ENCODE measurements around the gene ARHGAP6.
"Not testable (repeated sequence)": the region's sequence is repeated elsewhere in the genome, so short reads cannot be mapped to it uniquely, and the experiment has no call there.

ARHGAP6 gene

DNA sequence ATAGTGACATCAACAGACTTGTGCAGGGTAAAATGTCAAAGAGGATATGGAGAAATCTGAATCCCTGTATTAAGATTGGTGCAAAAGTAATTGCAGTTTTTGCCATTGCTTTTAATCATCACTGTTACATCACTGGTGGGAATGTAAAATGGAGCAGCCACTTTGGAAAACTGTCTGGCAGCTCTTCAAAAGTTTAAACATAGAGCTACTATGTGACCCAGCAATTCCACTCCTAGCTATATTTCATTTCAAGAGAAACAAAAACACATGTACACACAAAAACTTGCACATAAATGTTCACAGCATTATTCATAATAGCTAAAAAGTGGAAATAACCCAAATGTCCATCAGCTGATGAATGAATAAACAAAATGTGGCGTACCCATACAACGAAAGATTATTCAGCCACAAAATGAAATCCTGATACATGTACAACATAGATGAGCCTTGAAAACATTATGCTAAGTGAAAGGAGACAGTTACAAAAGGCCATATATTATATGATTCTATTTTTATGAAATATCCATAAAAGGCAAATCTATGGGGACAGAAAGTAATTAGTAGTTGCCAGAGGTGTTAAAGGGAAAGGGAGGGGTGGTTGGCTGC, 266.1 kb downstream of the ARHGAP6 start:
- DNase-seq (ENCODE audit: low read depth in 2 of 2), result no peak

DNA sequence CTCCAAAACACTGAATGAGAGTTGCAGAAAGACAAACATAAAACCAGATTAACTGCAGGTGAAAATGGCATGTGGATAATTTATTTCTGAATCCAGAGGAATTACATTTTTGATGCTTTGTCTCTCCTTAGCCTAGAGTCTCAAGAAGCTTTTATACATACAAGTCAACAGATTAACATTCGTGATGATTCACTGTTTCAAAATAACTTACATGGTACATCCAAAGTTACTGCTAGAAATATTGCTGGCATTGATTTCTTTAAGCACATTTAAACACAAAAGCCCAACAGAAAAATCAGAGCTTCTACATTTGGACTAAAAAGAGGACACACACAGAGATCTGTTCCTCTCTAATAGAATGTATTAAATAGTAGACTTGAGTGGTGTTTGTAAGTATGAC, 266.9 kb downstream of the ARHGAP6 start:
- DNase-seq (ENCODE audit: low read depth in 2 of 2), result no peak

DNA sequence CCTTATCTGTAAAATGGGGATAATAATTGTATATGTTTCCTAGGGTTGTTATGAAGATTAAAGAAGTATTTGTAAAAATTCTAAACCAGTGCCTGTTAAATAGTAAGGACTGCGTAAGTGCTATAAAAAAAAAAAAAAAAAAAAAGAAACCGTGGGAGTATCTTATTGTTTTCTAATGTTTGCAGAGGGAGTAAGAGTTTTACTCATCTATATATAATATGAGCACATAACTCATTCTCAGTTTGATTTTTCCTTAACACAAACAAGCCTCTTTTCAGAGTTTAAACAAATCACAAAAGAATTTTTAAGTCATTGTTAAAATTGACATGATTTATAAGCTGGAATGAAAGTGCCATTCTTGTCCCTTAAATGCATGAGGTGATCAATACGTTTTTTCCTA, 267.6 kb downstream of the ARHGAP6 start:
- no peak for DNase-seq (ENCODE audit: low read depth in 2 of 2)

DNA sequence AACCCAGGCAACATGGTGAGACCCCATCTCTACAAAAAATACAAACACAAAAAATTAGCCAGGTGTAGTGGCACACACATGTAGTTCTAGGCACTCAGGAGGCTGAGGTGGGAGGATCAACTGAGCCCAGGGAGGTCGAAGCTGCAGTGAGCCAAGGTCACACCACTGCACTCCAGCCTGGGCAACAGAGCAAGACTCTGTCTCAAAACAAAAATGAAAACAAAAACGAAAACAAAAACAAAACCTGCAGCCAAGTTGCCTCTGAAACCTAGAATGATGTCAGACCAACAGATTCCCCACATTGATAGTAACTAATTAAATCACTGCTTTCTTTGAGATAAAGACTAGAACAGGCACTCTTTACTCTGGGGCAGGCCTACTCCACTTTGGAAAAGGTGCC, 268.0 kb downstream of the ARHGAP6 start:
- DNase-seq (ENCODE audit: low read depth in 2 of 2), result no peak

DNA sequence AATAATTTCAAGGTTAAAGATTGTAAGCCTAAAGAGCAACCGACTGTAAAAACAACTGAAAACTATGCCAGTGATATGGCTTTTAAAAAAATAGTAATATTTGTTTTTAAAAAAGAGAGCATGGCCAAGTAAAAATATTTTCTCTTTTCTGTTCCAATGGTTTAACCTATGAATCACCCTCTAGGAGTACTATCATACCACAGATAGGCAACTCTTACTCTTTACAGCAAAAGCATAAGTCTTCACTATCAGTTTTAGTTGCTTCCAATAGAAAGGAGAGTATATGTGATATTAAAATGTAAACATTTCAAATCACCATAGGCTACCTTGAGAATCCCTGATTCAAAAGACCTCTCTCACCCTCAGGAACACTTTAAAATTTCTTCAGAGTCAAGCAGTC, 269.9 kb downstream of the ARHGAP6 start:
- DNase-seq (ENCODE audit: low read depth in 2 of 2), result no peak

DNA sequence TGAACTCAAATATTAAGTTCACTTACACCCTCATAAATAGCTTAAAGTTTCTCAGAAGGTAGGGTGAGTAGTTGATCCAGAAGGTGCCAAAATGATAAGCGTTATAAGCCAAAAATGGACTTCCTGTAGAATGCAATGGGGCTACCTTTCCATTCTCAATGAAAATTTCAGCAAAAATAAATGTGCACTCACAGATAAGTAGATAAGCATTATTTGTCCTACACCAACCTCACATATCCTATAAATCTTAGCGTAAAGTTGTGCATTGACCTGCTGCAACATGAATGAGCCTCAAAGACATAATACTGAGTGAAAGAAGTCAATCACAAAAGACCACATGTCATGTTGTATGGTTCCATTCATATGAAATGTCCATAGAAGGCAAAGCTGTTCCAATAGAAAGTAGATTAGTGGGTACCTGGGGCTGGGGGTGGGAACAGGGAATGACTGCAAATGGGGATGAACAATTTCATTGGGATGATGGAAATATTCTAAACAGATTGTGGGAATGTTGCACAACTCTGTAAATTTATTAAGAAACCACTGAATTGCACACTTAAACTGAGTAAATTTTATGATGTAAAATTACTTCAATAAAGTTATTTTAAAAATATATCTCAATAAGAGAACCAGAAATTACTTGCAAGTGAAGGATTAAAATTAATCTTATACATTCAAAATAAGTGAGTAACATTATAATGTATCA, 271.6 kb downstream of the ARHGAP6 start:
- DNase-seq (ENCODE audit: low read depth in 2 of 2), result no peak

DNA sequence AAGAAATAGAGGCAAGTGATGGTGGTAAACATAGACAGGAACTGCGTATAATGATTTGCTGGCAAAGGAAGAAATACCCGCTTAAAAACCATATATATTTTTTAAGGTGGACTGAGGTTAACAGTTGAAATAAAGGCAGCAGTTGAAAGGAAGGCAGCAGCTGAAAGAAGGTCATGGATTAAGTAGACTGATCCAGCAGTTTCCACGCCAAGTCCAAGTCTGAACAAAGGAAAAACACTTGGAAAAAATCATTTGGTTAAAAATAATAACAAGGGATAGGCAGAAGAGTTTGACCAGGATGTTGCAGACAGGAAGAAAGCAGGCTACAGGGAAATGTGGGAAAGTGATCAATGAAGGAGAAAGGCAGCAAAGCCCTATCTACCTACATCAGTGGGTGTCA, 278.9 kb downstream of the ARHGAP6 start:
- no peak for DNase-seq (ENCODE audit: low read depth in 2 of 2)

DNA sequence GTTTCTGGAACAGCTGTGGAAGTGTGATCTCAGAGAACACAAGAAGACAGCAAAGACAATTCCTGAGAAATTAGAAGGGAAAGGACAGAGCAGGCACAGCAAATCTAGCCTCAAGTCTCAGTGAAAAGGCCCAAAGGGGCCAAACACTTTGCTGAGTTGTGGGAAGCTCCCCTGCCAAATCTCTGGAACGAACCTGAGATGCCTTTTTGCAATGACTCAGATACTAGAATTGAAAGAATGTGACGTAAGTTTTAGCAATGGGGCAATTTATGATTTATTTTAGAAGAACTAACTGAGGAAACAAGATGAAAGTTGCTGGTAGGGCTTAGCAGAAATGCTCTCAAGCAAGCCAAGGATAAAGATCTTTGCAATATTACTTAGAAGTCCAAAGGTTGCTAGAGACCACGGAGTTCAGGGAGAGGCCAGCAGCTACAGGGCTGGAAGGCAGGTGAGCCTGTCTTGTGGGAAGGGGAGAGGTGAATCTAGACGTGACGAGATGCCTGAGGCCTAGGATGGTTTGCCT, 279.7 kb downstream of the ARHGAP6 start:
- no peak for DNase-seq (ENCODE audit: low read depth in 2 of 2)

DNA sequence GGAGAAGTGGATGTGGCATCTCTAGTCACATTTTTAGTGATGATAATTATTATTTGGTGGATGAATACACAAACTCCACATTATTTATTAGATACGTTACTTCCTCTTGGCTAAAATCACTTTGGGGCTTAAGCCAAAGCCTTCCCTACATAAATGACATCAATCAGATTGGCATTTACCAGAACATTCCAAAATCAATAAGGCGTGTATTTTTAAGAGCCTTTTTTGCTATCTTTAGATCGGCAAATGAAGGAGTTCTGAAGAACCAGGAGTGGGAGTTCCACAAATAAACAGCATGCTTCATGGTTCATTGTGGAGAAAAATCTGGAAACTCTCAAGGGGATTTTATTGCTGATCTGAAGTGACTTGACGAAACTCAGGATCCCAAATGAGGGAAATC, 282.8 kb downstream of the ARHGAP6 start:
- DNase-seq (ENCODE audit: low read depth in 2 of 2), result no peak

DNA sequence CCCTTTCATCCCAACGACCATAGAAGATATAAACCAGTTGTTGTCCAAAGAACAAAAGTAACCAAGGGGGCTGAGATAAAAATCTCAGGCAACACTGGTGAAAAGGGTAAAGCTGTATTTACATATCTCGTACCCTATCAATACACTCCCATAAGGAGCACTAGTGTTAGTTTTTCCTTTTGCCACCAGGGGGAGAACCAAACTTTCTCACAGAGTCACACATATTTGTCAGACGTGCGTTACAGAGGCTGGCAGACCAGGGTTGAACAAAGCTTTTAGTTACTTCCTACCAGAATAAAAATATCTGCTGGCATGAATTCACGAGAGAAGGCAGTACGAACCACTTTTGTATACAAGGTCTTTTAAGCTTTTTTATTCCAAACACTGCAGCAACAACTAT, 284.3 kb downstream of the ARHGAP6 start:
- DNase-seq (ENCODE audit: low read depth in 2 of 2), result no peak

DNA sequence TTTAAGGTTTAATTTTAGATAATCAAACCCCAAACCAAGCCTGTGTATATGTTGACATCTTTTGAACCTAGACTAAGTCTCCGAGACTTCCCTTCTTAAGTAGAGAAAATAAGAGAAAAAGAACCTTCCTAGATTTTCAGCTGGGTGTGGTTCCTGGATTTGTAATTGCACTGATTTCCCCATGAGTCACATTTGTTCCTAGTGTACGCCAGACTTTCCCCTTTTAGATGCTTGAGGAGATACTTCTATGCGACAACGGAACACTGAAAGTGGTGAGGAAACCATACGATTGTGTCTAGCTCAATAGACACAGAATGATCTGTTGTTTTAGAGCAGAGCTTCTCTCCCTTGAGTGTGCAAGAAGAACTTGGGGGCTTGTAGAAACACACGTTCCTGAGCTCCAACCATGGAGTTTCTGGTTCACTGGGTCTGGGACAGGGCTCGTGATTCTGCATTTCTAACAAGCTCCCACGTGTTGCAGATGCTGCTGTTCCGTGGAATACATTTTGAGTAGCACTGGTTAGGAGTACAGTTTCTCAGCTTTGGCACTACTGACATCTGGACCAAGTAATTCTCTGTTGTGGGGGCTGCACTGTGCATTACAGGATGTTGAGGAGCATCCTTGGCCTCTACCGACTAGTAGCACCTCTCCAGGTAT, 285.4 kb downstream of the ARHGAP6 start:
- DNase-seq (ENCODE audit: low read depth in 2 of 2), result no peak

DNA sequence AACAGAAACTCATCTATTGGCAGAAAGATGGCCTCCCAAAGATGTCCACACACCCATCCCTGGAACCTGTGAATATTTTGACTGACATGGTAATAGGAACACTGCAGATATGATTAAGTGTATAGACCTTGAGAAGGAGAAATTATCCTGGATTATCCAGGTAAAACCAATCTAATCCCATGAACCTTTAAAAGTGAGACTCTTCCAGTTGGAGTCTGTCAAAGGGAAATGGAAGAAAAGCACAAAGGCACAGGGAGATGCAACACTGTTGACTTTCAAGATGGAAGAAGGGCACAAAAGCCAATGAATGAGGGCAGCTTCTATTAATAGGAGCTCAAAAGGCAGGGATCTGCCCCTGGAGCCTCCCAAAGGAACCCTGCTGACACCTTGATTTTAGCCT, 289.6 kb downstream of the ARHGAP6 start:
- no peak for DNase-seq (ENCODE audit: low read depth in 2 of 2)

DNA sequence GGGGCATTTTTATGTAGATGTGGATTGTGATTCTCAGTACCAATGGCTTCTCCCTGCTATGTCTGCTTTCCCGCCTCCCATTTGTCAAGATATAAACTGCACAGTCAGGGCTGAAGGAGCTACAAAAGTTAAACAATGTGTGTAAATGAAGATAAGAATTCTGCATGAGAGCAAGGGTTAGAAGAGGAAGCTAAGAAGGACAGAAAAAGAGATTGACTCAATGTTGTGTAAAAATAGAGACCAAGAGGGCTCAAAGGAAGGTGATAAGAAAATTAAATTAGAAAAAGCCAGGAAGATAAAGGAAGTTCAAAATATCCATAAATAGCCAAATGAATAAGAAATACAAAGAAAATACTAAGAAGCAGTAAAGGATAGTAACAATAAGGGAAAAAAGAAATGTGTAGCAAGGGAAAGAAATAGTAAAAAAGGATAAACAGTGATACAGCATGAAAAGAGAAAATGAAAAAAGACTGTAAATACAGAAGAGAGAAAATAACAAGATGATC, 290.1 kb downstream of the ARHGAP6 start:
- DNase-seq (ENCODE audit: low read depth in 2 of 2), result no peak

DNA sequence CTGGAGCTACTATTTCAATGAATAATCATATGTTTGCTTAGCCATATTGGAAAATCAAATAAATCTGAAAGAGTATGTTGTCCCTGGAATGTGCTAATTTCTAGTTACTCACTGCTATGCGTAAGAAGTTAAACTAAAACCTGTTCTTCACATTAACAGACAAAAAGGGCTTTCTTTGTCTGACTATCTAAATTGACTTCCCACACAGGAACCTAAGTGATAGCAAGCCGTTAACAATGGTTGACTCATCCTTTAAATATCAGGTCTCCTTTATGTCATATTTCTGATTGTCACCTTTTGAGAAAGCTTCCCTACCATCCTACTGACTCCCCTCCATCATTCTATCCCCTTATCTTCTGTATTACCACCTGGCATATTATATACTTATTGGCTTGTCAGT, 291.1 kb downstream of the ARHGAP6 start:
- DNase-seq (ENCODE audit: low read depth in 2 of 2), result no peak

DNA sequence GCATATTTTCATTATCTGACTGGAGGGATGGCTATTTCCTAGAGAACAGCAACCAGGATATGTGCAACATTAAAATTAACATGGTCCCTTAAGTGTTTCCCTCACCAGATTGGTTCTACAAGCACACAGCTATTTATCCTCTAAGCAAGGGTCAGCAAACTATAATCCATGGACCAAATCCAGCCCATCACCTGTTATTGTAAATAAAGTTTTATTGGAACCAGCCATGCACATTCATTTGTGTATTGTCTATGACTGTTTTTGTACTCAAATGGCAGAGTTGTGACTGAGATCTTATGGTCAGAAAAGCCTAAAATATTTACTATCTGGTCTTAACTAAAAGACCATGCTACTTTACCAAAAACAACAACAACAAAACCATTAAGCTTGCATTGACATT, 294.6 kb downstream of the ARHGAP6 start:
- DNase-seq (ENCODE audit: low read depth in 2 of 2), result no peak

DNA sequence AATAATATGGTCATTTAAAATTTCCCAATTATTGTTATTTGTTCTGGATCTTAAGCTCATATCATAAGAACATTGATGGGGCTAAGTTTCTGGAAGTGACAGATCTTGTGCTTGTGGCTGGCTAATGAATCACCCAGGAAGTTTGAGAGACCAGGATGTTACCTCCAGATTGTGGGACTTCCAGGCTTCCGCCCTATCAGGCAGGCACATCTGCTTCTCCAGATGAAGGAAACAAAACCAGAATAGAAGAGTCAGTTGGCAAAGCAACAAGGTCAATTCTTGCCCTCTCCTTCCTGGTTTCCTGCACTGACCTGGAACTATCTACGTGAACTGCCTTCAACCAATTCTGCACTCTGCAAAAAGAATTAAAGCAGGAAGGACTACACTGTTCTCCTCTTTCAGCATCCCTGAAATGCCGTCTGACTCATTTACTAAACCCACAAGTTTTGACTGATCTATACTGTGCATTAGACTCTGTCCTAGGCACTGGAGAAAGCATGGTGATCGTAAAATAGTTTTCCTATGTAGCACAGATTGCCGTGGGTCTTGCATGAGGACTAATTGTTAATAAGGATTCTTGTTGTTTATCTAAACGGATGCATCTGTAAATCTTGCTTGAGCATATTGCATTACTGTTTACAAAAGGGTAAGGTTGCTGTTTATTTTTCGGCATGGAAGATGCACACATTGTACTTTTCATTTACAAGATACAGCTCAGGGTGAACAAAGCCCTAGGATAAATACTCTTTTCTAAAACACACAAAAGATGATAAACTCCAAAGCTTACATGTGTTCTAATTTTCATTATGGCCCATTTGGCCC, 297.9 kb downstream of the ARHGAP6 start:
- no peak for DNase-seq (ENCODE audit: low read depth in 2 of 2)

DNA sequence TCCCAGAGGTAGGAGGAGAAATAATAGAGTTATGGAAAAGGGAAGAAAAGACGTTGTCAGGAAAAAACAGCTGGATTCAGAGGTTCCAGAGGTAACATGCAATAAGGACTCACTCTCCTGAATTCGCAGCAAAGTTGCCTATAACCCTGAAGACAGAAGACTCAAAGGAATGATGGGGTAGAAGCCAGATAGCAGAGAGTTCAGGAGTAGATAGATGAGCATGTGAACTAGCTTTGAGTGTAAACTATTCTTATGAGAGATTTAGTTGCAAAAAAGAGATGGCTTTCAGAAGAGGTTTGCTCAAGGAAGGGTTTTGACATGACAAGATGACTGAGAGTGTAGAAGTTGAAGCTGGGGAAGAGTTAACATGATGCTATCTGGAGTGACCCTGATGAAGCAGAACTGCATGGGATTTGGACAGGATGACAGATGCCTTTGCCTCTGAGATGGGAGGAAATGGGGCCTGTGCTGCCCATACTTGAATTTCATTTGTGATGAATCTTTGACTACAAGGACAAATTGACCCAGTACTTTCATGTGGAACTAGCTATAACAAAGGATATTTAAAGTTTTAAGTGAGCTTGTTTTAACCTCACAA, 298.6 kb downstream of the ARHGAP6 start:
- no peak for DNase-seq (ENCODE audit: low read depth in 2 of 2)

DNA sequence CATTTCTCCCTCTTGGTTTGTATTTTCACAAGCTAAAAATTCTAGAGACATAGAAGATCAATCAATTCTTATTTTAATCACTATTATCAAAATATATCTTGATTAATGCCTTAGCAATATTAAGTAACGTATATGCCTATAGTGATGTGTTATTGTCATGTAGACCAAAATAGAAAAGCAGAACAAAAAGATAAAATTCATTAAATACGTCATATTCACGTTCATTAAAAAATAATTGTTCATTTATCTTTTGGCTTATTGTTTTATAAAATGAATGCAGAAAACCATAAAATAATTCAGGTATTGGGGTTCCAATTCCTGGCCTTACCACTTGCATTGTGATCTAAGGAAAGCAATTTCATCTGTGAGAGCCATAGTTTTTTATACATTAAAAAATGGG, 300.3 kb downstream of the ARHGAP6 start:
- DNase-seq (ENCODE audit: low read depth in 2 of 2), result no peak

DNA sequence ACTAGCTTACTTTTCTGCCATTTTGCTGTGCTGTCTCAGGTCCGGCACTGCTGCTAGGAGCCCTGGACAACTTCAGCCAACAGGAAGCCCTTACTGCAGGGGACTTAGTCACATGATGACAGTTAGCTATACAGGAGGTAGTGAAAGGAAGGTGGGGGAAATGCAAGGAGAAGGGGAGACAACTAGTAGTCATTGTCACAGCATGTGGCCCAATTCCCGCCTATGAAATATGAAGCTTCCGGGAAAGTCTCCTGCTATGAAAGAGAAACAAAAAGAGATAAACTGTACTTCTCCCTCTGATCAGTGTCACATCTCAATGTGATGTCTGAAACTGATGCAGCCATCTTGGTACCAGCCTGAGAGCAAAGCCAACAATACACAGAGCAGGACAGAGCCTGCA, 300.9 kb downstream of the ARHGAP6 start:
- DNase-seq (ENCODE audit: low read depth in 2 of 2), result no peak

DNA sequence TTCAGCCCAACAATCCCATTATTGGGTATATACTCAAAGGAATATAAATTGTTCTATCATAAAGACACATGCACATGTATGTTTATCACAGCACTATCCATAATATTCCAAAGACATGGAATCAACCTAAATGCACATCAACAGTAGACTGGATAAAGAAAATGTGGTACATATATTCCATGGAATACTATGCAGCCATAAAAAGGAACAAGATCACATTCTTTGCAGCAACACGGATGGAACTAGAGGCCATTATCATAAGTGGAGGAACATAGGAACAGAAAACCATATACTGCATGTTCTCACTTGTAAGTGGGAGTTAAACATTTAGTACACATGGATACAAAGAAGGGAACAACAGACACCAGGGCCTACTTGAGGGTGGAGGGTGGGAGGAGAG, 301.9 kb downstream of the ARHGAP6 start:
- DNase-seq (ENCODE audit: low read depth in 2 of 2), result not testable (repeated sequence)

DNA sequence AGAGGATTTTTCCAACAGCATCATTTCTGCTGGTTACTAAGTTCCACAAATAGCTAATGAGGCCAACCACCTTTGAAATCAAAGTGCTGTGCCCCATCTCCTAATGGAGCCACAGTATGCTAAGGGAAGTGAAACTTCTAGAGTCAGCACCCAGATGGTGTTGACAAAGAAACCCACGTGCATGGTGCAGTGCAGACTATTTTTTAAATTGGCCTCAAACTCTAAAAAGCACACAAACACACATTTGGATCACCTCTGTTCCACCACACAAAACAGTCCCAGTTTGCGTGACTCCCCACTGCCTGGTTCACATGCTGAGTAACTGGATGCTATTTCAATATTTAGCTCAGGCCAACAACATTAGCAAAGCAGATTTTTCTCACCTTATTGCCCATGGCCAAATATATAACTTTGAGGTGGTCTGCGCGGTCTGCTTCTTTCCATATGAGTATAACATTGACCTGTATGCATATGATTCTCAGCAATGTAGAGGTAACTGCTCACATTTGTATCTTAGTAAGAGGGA, 302.6 kb downstream of the ARHGAP6 start:
- no peak for DNase-seq (ENCODE audit: low read depth in 2 of 2)

All from stimulated activated CD4-positive, alpha-beta T cell treated with anti-CD3 and anti-CD28 coated beads, Interleukin-12 subunit alpha, Interleukin-12 subunit beta, amount 100 ng/mL, for 24 hours (primary cell).